Left ventricle myocardium inferior (tissue), 1 donor: ENCODE data around the gene CCDC8. TPM values are rescaled to one million over a fixed set of nuclear protein-coding genes. Genes with fewer than 3 reads are reported as not detected.

ENCODE experiments used
- DNase-seq: peaks from one replicate; pipeline ENCODE4 v3.0.0-alpha.2; 2020
- H3K27ac ChIP-seq: fragments of 200-600 bp; replicated peaks from 2 replicates; pipeline ENCODE4 v1.8.0; 2021
- H3K27me3 ChIP-seq: fragments of 200-600 bp; 2 replicates; pipeline ENCODE4 v1.8.0; 2021; ENCODE audit warnings: low read depth
- H3K36me3 ChIP-seq: fragments of 200-600 bp; 2 replicates; pipeline ENCODE4 v1.8.0; 2021
- H3K4me1 ChIP-seq: fragments of 200-600 bp; 2 replicates; pipeline ENCODE4 v1.8.0; 2021
- H3K4me3 ChIP-seq: fragments of 200-600 bp; 2 replicates; pipeline ENCODE4 v1.8.0; 2021; ENCODE audit warnings: mild to moderate bottlenecking, moderate library complexity
- H3K9me3 ChIP-seq: fragments of 200-600 bp; replicated peaks from 2 replicates; pipeline ENCODE4 v1.8.0; 2021
- intact Hi-C: fragments of 100-400 bp; cut with micrococcal nuclease; formaldehyde crosslinking; loops from one replicate; pipeline ENCODE4 v1.11.0; 2022
- total RNA-seq: library from RNA; stranded (reverse); fragmentation: NEBNext Ultra II Directional; extraction: Animal tissue kit (Norgen Biotek cat#: 25700); gene quantifications from one replicate; pipeline ENCODE4 v1.2.1, GENCODE V29; 2021
- TF ChIP-seq, protein P1 (sequence below): fragments of 200-600 bp; IDR thresholded peaks from 2 replicates; pipeline ENCODE4 v1.8.0; 2021; ENCODE audit warnings: antibody characterized with exemption, mild to moderate bottlenecking, borderline replicate concordance
- donor health status: DM: no; HTN: yes; CAD: no; lungs with severe emphysema.

CCDC8 gene
- total RNA-seq, 1 donor from 2014 or later: 30.8 TPM

DNA sequence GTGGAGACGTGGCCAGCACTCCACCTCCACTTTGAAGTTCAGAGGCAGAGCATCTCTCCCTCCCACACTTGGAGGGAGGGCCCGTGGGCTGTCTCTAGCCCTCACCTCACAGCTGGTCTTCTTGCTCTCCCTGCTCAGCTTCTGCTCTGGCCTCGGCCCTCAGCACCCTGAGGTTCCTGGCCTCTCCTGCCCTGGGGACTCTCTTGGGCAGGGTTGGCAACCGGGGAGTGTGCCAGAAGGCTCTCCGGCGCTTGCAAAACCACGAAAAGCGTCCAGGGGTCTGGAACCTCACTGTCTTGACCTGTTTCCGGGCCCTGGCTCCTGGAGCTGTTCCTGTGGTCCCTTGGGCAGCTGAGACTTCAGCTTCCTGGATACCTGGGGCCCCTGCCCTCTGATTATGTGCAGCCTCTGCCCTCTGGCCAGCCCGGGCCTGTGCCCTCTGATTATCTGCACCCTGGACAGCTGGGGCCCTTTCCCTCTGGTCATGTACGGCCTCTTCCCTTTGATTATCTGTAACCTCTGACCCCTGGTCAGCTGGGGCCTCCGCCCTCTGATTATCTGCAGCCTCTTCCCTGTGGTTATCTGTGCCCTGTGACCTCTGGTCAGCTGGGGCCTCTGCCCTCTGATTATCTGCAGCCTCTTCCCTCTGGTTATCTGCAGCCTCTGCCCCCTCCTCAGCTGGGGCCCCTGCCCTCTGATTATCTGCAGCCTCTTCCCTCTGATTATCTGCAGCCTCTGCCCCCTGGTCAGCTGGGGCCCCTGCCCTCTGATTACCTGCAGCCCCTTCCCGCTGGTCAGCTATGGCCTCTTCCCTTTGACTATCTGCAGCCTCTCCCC lies 2.1 kb downstream of the CCDC8 start:
- peaks cover 71% of the 10 kb centered on the region for H3K4me1 ChIP-seq
- H3K4me3 ChIP-seq: peak overlapping the region; percentile 73
- no peak for DNase-seq
- H3K27ac ChIP-seq: peak overlapping the region; percentile 90
- peaks cover 48% of the 10 kb centered on the region for H3K27me3 ChIP-seq
- TF ChIP-seq, protein P1, sequence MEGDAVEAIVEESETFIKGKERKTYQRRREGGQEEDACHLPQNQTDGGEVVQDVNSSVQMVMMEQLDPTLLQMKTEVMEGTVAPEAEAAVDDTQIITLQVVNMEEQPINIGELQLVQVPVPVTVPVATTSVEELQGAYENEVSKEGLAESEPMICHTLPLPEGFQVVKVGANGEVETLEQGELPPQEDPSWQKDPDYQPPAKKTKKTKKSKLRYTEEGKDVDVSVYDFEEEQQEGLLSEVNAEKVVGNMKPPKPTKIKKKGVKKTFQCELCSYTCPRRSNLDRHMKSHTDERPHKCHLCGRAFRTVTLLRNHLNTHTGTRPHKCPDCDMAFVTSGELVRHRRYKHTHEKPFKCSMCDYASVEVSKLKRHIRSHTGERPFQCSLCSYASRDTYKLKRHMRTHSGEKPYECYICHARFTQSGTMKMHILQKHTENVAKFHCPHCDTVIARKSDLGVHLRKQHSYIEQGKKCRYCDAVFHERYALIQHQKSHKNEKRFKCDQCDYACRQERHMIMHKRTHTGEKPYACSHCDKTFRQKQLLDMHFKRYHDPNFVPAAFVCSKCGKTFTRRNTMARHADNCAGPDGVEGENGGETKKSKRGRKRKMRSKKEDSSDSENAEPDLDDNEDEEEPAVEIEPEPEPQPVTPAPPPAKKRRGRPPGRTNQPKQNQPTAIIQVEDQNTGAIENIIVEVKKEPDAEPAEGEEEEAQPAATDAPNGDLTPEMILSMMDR: no peak
- H3K9me3 ChIP-seq: no peaks in the 10 kb centered on the region
- intact Hi-C loops: no loop called here
- H3K36me3 ChIP-seq: peaks cover 8% of the 10 kb centered on the region

DNA sequence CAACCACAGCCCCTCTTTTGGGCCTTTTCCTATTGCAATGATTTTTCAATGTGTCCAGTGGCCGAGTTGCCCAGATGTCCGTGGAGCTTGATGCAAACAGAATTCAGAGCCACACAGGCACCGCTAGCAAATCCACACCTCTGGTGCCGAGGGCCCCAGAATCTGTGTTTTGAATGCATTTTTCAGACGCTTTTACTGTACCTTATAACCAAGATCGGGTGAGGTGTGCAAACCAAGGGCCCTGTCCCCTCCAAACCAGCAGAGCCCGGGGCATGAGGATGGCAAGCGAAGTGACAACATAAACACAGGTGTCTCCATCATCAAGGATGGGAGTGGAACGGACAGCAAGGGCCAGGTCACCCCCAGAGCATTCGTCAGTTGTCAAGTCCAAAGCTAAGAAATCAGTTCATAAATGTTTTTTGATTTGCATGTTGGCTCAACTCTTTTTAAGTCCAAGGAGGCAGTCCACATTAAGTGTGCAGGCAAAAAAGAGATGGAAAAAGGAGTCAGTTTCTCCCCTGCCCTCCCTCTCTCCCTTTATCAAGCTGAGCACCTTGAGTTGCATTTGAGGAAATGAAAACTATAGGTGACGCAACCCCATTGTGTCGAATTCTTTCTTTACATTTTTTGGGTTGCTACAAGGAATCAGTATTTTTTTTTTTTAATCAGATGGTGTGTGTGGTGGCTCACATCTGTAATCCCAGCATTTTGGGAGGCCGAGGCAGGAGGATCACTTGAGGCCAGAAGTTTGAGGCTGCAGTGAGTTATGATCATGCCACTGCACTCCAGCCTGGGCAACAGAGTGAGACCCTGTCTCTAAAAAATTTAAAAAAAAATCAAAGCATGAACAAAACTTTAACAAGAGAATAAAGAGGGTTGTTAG lies 2.9 kb downstream of the CCDC8 start:
- peaks cover 8% of the 10 kb centered on the region for H3K36me3 ChIP-seq
- H3K27me3 ChIP-seq: peaks cover 50% of the 10 kb centered on the region
- intact Hi-C loops: no loop called here
- H3K4me3 ChIP-seq: peak overlapping the region; percentile 73
- H3K4me1 ChIP-seq: peaks cover 66% of the 10 kb centered on the region
- DNase-seq: no peak
- H3K9me3 ChIP-seq: no peaks in the 10 kb centered on the region
- TF ChIP-seq, protein P1: no peak
- peak overlapping the region; percentile 90 for H3K27ac ChIP-seq

DNA sequence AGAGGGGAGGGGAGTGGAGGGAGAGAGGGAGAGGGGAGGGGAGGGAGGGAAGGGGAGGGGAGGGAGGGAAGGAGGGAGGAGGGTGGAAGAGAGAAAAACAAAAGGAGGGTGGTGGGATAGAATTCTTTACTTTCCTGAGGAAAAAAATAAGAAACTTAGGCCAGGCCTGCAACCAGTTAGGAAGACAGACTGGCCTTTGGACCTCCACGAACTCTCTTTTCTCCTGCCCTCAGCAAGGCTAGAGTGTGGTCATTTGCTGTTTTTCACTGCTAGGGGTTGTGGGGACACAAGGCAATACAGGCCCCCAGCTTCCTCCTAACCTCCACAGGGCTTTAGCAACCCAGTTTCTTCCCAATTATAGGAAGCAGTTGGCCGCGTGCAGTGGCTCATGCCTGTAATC lies 4.2 kb downstream of the CCDC8 start:
- H3K27ac ChIP-seq: peak overlapping the region; percentile 82
- intact Hi-C loops: no loop called here
- H3K27me3 ChIP-seq: peaks cover 59% of the 10 kb centered on the region
- H3K4me3 ChIP-seq: peak overlapping the region; percentile 50
- H3K9me3 ChIP-seq: no peaks in the 10 kb centered on the region
- H3K36me3 ChIP-seq: peaks cover 8% of the 10 kb centered on the region
- no peak for DNase-seq
- TF ChIP-seq, protein P1: no peak
- H3K4me1 ChIP-seq: peaks cover 78% of the 10 kb centered on the region

DNA sequence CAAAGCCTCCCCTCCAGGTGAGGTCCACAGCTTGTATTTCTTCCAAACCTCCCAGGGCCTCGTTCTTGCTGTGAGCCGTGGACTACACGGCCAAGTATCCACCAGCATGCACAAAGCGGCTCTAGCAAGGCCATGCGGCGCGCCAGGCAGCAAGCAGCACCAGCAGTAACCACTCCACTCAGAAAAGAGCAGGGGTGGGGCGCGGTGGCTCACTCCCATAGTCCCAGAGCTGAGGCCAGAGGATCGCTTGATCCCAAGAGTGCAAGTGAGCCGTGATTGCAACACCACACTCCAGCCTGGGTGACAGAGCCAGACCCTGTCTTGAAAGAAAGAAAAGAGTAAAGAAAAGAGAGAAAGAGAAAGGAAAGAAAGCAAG lies 4.7 kb downstream of the CCDC8 start:
- TF ChIP-seq, protein P1: no peak
- Histone ChIP-seq H3K36me3 (peaks cover 8% of the 10 kb centered on the region), H3K4me1 (peaks cover 83% of the 10 kb centered on the region), H3K27ac (peak overlapping the region; percentile 82), H3K4me3 (peak overlapping the region; percentile 50), H3K27me3 (peaks cover 61% of the 10 kb centered on the region), H3K9me3 (no peaks in the 10 kb centered on the region)
- DNase-seq: peak; percentile 84
- intact Hi-C loops: no loop called here

DNA sequence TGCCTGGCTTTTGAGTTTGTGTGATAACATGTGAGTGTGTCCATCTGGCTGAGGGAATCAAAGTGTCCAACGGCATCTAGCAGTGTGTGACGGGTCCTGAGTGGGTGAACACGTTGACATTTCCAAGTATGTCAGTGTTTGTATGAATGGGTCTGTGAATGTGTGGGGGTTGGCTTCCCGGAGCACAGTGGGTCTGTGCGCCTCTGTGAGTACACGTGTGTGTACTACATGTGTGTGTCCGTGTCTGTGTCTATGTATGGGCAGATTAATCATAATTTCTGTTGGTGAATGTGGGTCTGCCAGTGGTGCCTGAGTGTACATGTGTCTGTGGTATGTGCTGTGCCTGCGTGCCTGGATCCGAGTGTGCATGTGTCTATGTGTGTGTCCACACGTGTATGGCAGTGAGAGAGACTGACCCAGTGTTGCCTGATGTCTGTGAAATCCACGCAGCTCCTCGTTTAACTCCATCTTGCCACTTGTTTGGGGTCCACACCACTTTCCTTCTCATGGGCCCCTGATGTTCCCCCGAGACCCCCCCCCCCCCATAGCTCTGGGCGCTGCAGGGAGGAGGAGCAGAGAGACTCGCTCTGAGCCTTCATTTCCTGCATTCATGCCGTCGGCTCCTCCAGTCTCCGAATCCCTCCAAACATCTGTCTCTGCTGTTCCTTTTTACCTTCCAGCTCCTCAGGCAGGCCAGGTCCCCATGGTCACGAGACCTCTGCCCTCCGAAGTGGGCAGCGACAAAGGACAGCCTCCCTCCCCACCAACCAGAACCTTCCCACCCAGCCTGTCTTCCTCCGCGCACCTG lies 5.3 kb downstream of the CCDC8 start:
- H3K27ac ChIP-seq: peak overlapping the region; percentile 82
- peaks cover 61% of the 10 kb centered on the region for H3K27me3 ChIP-seq
- no peaks in the 10 kb centered on the region for H3K9me3 ChIP-seq
- TF ChIP-seq, protein P1: no peak
- peak overlapping the region; percentile 50 for H3K4me3 ChIP-seq
- H3K4me1 ChIP-seq: peaks cover 79% of the 10 kb centered on the region
- DNase-seq: no peak
- intact Hi-C loops: no loop called here
- H3K36me3 ChIP-seq: peaks cover 8% of the 10 kb centered on the region
